GM12801 (cell line): ENCODE data around the gene AUTS2.

ENCODE experiments used
- TF ChIP-seq, protein P1 (sequence below): IDR thresholded peaks from one replicate; pipeline ENCODE4 v1.5.1; 2011; ENCODE audit warnings: control low read depth; ENCODE audit not compliant: insufficient read length; ENCODE audit errors: extremely low read depth

AUTS2 gene

DNA sequence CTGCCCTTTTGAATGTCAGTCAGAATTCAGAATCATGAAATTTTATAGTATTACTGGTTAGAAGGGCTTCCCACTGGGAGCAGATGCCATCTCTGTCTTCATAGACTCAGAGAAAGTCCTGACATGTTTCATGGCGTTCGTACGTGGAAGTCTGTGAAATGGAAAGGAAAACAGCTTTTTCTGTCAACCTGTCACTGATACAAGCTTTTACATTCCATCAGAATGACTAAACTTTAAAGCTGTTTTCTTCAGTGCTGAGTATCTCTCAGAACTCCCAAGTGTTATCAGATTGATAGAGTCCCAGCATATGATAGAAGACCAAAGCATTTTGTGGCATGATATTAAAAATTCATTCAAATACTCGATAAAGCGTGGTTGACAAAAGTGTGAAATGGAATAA lies 807.0 kb downstream of the AUTS2 start:
- TF ChIP-seq, protein P1, sequence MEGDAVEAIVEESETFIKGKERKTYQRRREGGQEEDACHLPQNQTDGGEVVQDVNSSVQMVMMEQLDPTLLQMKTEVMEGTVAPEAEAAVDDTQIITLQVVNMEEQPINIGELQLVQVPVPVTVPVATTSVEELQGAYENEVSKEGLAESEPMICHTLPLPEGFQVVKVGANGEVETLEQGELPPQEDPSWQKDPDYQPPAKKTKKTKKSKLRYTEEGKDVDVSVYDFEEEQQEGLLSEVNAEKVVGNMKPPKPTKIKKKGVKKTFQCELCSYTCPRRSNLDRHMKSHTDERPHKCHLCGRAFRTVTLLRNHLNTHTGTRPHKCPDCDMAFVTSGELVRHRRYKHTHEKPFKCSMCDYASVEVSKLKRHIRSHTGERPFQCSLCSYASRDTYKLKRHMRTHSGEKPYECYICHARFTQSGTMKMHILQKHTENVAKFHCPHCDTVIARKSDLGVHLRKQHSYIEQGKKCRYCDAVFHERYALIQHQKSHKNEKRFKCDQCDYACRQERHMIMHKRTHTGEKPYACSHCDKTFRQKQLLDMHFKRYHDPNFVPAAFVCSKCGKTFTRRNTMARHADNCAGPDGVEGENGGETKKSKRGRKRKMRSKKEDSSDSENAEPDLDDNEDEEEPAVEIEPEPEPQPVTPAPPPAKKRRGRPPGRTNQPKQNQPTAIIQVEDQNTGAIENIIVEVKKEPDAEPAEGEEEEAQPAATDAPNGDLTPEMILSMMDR, result no peak

DNA sequence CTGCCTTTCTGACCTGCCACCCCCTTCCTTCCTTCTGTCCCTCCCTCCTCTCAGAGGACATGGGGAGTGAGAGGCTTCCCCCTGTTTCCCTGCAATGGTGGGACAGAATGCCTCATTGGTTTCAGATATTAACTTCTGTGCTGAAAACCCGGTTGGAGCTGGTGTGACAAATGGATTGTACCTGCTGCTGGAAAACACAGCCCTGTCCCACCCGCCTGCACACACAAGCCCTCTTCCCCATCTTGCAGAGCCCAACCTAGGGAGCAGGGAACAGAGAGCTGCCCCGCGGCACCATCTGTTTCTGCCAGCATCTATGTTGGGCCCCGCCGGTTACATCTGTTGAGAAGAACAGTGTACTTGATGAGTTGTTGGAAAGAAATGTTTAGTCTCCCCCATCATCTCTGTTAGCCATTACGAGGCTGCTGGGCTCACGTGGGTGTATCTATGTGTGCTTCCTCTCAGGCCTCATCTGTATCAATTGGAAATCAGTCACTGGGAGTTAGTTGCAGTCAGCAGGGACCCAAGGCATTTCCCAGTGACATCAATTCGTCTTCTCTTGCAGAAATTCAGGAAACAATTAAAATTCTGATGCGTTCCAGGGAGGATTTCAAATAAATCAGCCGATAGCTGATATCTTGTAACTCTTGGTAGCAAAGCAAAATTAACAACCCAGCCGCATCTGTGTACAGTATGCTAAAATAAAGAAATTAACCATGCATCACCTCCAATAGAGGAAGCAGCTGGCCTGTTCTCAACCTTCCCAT lies 808.1 kb downstream of the AUTS2 start:
- TF ChIP-seq, protein P1, result no peak

DNA sequence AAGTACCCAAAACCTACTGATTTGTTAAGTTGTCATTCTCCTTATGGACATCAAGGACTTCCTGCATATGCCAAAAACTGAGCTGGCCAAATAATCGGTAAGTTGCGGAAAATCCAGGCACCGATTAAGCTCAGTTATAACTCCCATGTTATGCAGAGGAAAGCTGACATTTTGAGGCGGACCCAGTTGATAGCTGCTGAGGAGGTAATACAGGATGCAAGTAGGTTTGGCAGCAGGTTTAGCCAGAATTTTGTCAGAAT lies 808.6 kb downstream of the AUTS2 start:
- TF ChIP-seq, protein P1, result no peak

DNA sequence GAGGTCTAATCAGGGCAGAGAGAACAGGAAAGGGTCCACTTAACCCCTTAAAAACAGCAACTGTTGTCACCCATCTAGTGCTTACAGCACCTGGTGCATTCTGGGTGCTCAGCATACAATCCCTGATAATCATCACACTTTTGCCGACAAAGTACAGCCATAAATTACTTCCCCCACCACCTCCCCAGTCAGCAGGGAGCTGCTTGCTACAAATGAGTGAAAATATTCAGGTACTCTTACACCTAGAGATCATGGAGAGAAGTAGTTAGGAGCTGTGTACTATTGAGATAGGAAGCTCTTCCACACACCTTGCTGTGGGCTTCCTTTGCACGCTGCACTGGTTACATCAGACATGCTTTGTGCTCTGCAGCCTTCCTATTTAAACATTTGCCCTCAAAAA lies 810.2 kb downstream of the AUTS2 start:
- TF ChIP-seq, protein P1, result no peak

DNA sequence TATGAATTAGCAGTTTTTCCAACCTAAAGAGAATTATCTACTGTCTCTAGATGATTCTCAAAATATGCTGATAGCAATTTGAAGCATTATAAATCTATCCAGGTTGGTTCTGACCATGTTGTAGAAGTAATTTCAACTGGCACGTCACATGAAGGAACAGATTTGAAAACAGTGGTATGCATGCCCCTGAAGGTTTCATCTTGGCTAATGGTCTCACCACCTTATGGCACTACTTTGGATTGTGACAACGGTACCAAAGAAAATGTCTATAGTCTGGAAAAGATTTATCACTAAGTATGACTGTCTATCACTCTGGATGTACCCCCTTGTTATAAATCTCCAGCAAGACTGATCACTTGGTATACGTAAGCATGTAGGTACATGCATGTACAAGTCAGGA lies 810.6 kb downstream of the AUTS2 start:
- TF ChIP-seq, protein P1, result no peak

DNA sequence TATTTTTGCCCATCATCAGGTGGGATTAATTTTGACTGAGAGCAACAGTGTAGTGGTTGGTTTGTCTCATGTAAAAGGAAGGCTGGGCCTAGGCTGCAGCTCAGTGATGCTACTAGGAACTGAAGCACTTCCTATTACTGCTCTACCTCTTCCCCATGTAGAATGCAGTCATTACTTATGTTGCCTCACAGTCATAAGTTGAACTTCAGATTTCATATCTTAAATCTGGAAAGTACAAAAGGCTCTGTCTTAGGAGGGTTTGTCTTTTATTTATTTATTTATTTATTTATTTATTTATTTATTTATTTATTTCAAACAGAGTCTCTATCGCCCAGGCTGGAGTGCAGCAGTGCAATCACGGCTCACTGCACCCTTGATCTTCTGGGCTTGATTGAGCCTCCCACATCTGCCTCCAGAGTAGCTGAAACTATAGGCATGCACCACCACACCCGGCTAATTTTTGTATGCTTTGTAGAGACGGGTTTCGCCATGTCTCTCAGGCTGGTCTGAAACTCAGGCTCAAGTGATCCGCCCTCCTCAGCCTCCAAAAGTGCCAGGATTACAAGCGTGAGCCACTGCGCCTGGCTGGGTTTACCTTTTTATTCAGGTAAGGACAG lies 812.0 kb downstream of the AUTS2 start:
- TF ChIP-seq, protein P1, result no peak

DNA sequence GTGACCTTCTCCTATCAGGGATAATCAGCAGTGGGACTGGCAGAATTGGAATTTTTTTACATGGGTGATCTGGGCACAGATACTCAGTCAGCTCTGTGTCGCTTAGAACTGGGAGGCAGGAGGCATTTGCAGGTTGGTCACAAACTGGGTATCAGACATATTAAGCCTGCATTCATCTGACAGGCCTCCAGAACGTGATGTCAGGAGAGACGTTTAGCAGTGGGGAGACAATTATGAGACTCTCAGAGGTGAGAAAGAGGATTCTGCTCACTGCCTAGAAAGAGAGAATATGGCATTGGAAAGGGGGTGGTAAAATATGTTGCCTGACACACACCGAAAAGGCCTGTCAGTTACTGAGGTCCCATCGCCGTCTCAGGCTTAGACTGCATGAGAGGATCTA lies 816.1 kb downstream of the AUTS2 start:
- TF ChIP-seq, protein P1, result no peak
